OCI-LY7 (cell line): ENCODE results near the gene TMEM63B. TPM values are rescaled to one million over a fixed set of nuclear protein-coding genes. Genes with fewer than 3 reads are reported as not detected.

Experiments used
- BruUV-seq: library from RNA; stranded (reverse); fragments of 400-500 nt; replicated peaks from 2 replicates; lab custom pipeline; 2021; lab: Mats Ljungman, UMichigan
- CTCF ChIA-PET: fragments of 300-600 bp; sonication (Branson Sonifier 250); formaldehyde crosslinking; loops from one replicate; lab custom pipeline; 2022; ENCODE audit warnings: antibody characterized with exemption; ENCODE audit not compliant: unreplicated experiment; lab: Charles Lee
- POLR2A ChIA-PET: fragments of 300-600 bp; sonication (Branson Sonifier 250); formaldehyde crosslinking; loops from one replicate; lab custom pipeline; 2022; ENCODE audit warnings: antibody characterized with exemption; lab: Charles Lee
- DNase-seq: peaks from one replicate; pipeline ENCODE4 v3.0.0-alpha.2; 2015; ENCODE audit warnings: low spot score
- H2AFZ ChIP-seq: fragments of 200-600 bp; sonication (generic), shearing (Covaris generic); 2 replicates; pipeline ENCODE4 v1.6.1; 2014; ENCODE audit warnings: mild to moderate bottlenecking, antibody characterized with exemption, low read length, moderate library complexity
- H3K27ac ChIP-seq: fragments of 200-600 bp; sonication (generic); 2 replicates; pipeline ENCODE4 v1.5.1; 2014; ENCODE audit warnings: mixed run types, low read depth, mild to moderate bottlenecking, moderate library complexity, low read length, inconsistent platforms; ENCODE audit not compliant: poor library complexity, severe bottlenecking
- H3K36me3 ChIP-seq: fragments of 200-600 bp; sonication (generic); 2 replicates; pipeline ENCODE4 v1.6.1; 2014; ENCODE audit warnings: mild to moderate bottlenecking, antibody characterized with exemption, low read length, moderate library complexity, mixed read lengths; ENCODE audit not compliant: insufficient read depth
- H3K4me1 ChIP-seq: fragments of 200-600 bp; sonication (generic); 2 replicates; pipeline ENCODE4 v1.5.1; 2014; ENCODE audit warnings: mild to moderate bottlenecking, low read length; ENCODE audit not compliant: insufficient read depth, poor library complexity, severe bottlenecking
- H3K4me2 ChIP-seq: fragments of 200-600 bp; sonication (generic); 2 replicates; pipeline ENCODE4 v1.6.1; 2014; ENCODE audit warnings: mild to moderate bottlenecking, low read length
- H3K4me3 ChIP-seq: fragments of 200-600 bp; sonication (generic); 2 replicates; pipeline ENCODE4 v1.5.1; 2014; ENCODE audit warnings: mild to moderate bottlenecking, low read depth, low read length; ENCODE audit not compliant: poor library complexity, severe bottlenecking
- H3K79me2 ChIP-seq: fragments of 200-600 bp; sonication (generic); 2 replicates; pipeline ENCODE4 v1.6.1; 2016; ENCODE audit warnings: low read depth, mild to moderate bottlenecking, low read length, moderate library complexity, mixed read lengths; ENCODE audit not compliant: insufficient read depth
- H3K9me2 ChIP-seq: fragments of 200-600 bp; sonication (generic); 2 replicates; pipeline ENCODE4 v1.6.1; 2016; ENCODE audit warnings: mild to moderate bottlenecking, low read length, mixed read lengths; ENCODE audit not compliant: insufficient read depth
- H3K9me3 ChIP-seq: fragments of 200-600 bp; sonication (generic); 2 replicates; pipeline ENCODE4 v1.6.1; 2014; ENCODE audit warnings: mild to moderate bottlenecking, mixed run types, low read length, mixed read lengths
- H4K20me1 ChIP-seq: fragments of 200-600 bp; sonication (generic); 2 replicates; pipeline ENCODE4 v1.6.1; 2014; ENCODE audit warnings: mild to moderate bottlenecking, antibody characterized with exemption, low read length, moderate library complexity, mixed read lengths; ENCODE audit not compliant: insufficient read depth
- CTCF ChIP-seq: fragments of 200-600 bp; sonication (generic); conservative IDR thresholded peaks from 2 replicates; pipeline ENCODE4 v1.5.1; 2014; ENCODE audit warnings: mild to moderate bottlenecking, antibody characterized with exemption, low read length, moderate library complexity, mixed read lengths
- EZH2phosphoT487 ChIP-seq: fragments of 200-600 bp; sonication (generic); IDR thresholded peaks from 2 replicates; pipeline ENCODE4 v1.6.1; 2018; ENCODE audit warnings: low read depth, borderline replicate concordance, mild to moderate bottlenecking, mixed run types, antibody characterized with exemption, low read length, moderate library complexity, mixed read lengths
- intact Hi-C: fragments of 100-400 bp; cut with micrococcal nuclease; formaldehyde crosslinking; loops from one replicate; pipeline ENCODE4 v1.10.0; 2022; ENCODE audit not compliant: unreplicated experiment
- total RNA-seq, 2 experiments: library from RNA; depleted of rRNA in 1 of 2; stranded (reverse); fragments of >200 nt in 1 of 2; shearing (Covaris generic) in 1 of 2; gene quantifications; 2 replicates each; pipeline ENCODE4 v1.2.3, GENCODE V29; 2014 to 2022

TMEM63B gene
- total RNA-seq, 2 experiments from 2014 or later: 5.4 to 10.0 TPM

- TF ChIP-seq CTCF (no peak), EZH2phosphoT487 (no peak)
- Histone ChIP-seq H3K9me3 (no peaks in the 10 kb centered on the region), H3K9me2 (no peaks in the 10 kb centered on the region), H3K27ac (no peak within 1 kb of the TSS), H2AFZ (no peak within 1 kb of the TSS), H3K36me3 (no peaks in the 10 kb centered on the region), H3K4me3 (no peak within 1 kb of the TSS), H4K20me1 (no peaks in the 10 kb centered on the region), H3K4me2 (no peak within 1 kb of the TSS), H3K79me2 (no peaks in the 10 kb centered on the region), H3K4me1 (no peaks in the 10 kb centered on the region)
- no peak for DNase-seq
- ChIA-PET CTCF (no interaction called here), POLR2A (no interaction called here)
- no TSS peak for BruUV-seq
- intact Hi-C loops: no loop called here
Measured at GRCh38 chr6:44158770-44159228, 31.4 kb downstream of the TMEM63B start, which contains the start of gene CAPN11. CAPN11 (plus strand) TSS chr6:44158820; CDS start chr6:44158849, 29 bp downstream.

- ChIA-PET POLR2A (interaction anchor here (0.6 to 1.6 kb wide), 2 partner anchors 72 to 210 kb away, joined by 3 to 4 read pairs; no protein-coding TSS in a partner anchor), CTCF (interaction anchor here (0.6 kb wide), 1 partner anchor 54 kb away, joined by 4 read pairs; no protein-coding TSS in a partner anchor)
- H3K4me1 ChIP-seq: peaks cover 6% of the 10 kb centered on the region
- H3K27ac ChIP-seq: no peak overlapping the region
- H2AFZ ChIP-seq: no peak overlapping the region
- H3K9me2 ChIP-seq: no peaks in the 10 kb centered on the region
- H3K79me2 ChIP-seq: no peaks in the 10 kb centered on the region
- H3K36me3 ChIP-seq: no peaks in the 10 kb centered on the region
- H4K20me1 ChIP-seq: no peaks in the 10 kb centered on the region
- H3K4me2 ChIP-seq: no peak overlapping the region
- no peaks in the 10 kb centered on the region for H3K9me3 ChIP-seq
- no peak overlapping the region for H3K4me3 ChIP-seq
- no peak for DNase-seq
- BruUV-seq: no TSS peak
- intact Hi-C loops: no loop called here
- no peak for TF ChIP-seq CTCF
- TF ChIP-seq EZH2phosphoT487: no peak
Measured at GRCh38 chr6:44161997-44162338, 34.6 kb downstream of the TMEM63B start.

- no peaks in the 10 kb centered on the region for H3K9me2 ChIP-seq
- BruUV-seq: no TSS peak
- TF ChIP-seq CTCF (no peak), EZH2phosphoT487 (no peak)
- H3K4me2 ChIP-seq: no peak overlapping the region
- H3K4me3 ChIP-seq: no peak overlapping the region
- no peaks in the 10 kb centered on the region for H4K20me1 ChIP-seq
- ChIA-PET POLR2A (interaction anchor here (1.6 kb wide), 1 partner anchor 73 kb away, joined by 4 read pairs; no protein-coding TSS in a partner anchor), CTCF (interaction anchor here (0.6 kb wide), 1 partner anchor 55 kb away, joined by 4 read pairs; no protein-coding TSS in a partner anchor)
- intact Hi-C loops: no loop called here
- no peak overlapping the region for H3K27ac ChIP-seq
- no peaks in the 10 kb centered on the region for H3K79me2 ChIP-seq
- no peaks in the 10 kb centered on the region for H3K9me3 ChIP-seq
- no peak for DNase-seq
- H3K36me3 ChIP-seq: no peaks in the 10 kb centered on the region
- peaks cover 6% of the 10 kb centered on the region for H3K4me1 ChIP-seq
- no peak overlapping the region for H2AFZ ChIP-seq
Measured at GRCh38 chr6:44162876-44163625, 35.7 kb downstream of the TMEM63B start.
